GM23248 (cell line): ENCODE data around the gene HMCN1. TPM values are rescaled to one million over a fixed set of nuclear protein-coding genes. Genes with fewer than 3 reads are reported as not detected.
A peak's percentile ranks its signal among the peaks of the same experiment; 100 is the strongest.

Experiments used
- DNase-seq: peaks from one replicate; pipeline ENCODE4 v3.0.0-alpha.2; 2015
- H2AFZ ChIP-seq: fragments of 200-600 bp; sonication (generic); 2 replicates; pipeline ENCODE4 v1.6.1; 2016; ENCODE audit warnings: antibody characterized with exemption
- H3F3A ChIP-seq: fragments of 200-600 bp; sonication (generic); 2 replicates; pipeline ENCODE4 v1.6.1; 2016; ENCODE audit warnings: mild to moderate bottlenecking, antibody characterized with exemption, mixed run types; ENCODE audit not compliant: insufficient read depth
- H3K27ac ChIP-seq: fragments of 200-600 bp; sonication (generic); 2 replicates; pipeline ENCODE4 v1.5.1; 2016; ENCODE audit warnings: mild to moderate bottlenecking
- H3K27me3 ChIP-seq: fragments of 200-600 bp; sonication (generic); replicated peaks from 2 replicates; pipeline ENCODE4 v1.6.1; 2016; ENCODE audit warnings: mild to moderate bottlenecking; ENCODE audit not compliant: insufficient read depth
- H3K36me3 ChIP-seq: fragments of 200-600 bp; sonication (generic); 2 replicates; pipeline ENCODE4 v1.6.1; 2016; ENCODE audit warnings: low read depth, mild to moderate bottlenecking
- H3K4me1 ChIP-seq: fragments of 200-600 bp; sonication (generic); 2 replicates; pipeline ENCODE4 v1.6.1; 2016; ENCODE audit warnings: mild to moderate bottlenecking; ENCODE audit not compliant: insufficient read depth
- H3K4me2 ChIP-seq: fragments of 200-600 bp; sonication (generic); one replicate; pipeline ENCODE4 v1.6.1; 2016; ENCODE audit warnings: mild to moderate bottlenecking; ENCODE audit not compliant: unreplicated experiment
- H3K4me3 ChIP-seq: fragments of 200-600 bp; sonication (generic); 2 replicates; pipeline ENCODE4 v1.5.1; 2016; ENCODE audit warnings: mild to moderate bottlenecking
- H3K79me2 ChIP-seq: fragments of 200-600 bp; sonication (generic); 2 replicates; pipeline ENCODE4 v1.6.1; 2016; ENCODE audit warnings: mild to moderate bottlenecking; ENCODE audit not compliant: insufficient read depth
- H3K9ac ChIP-seq: fragments of 200-600 bp; sonication (generic); 2 replicates; pipeline ENCODE4 v1.6.1; 2016; ENCODE audit warnings: mild to moderate bottlenecking
- H3K9me2 ChIP-seq: fragments of 200-600 bp; sonication (generic); 2 replicates; pipeline ENCODE4 v1.6.1; 2016; ENCODE audit warnings: mixed run types, mild to moderate bottlenecking, moderate library complexity; ENCODE audit not compliant: insufficient read depth
- H3K9me3 ChIP-seq: fragments of 200-600 bp; sonication (generic); one replicate; pipeline ENCODE4 v1.6.1; 2017; ENCODE audit warnings: low read depth
- H4K20me1 ChIP-seq: fragments of 200-600 bp; sonication (generic); 2 replicates; pipeline ENCODE4 v1.6.0; 2016; ENCODE audit not compliant: insufficient read depth
- EZH2 ChIP-seq: fragments of 200-600 bp; sonication (generic); IDR thresholded peaks from 2 replicates; pipeline ENCODE4 v1.6.1; 2018; ENCODE audit warnings: antibody characterized with exemption, mild to moderate bottlenecking; ENCODE audit not compliant: insufficient read depth, poor library complexity, severe bottlenecking
- EZH2phosphoT487 ChIP-seq: fragments of 200-600 bp; sonication (generic); IDR thresholded peaks from 2 replicates; pipeline ENCODE4 v1.6.1; 2018; ENCODE audit warnings: antibody characterized with exemption, moderate library complexity, mild to moderate bottlenecking, low read depth; ENCODE audit not compliant: insufficient read depth
- WGBS, 2 experiments: methylation state at CpG; one replicate each; pipeline ENCODE4 v1.1.6; 2015 to 2017; ENCODE audit warnings: low lambda C conversion rate in 2 of 2, low coverage in 1 of 2; ENCODE audit errors: missing lambda C conversion rate in 2 of 2; 5-methylcytosine and 5-hydroxymethylcytosine counted together
- in situ Hi-C: fragments of 300-500 bp; cut with MboI; formaldehyde crosslinking; loops from 2 replicates; pipeline ENCODE4 v1.15.0; 2020
- polyA plus RNA-seq: library from polyadenylated mRNA; unstranded; fragments of >200 nt; fragmentation: Nextera tagmentation; extraction: Ambion mirVana; gene quantifications from 2 replicates; pipeline ENCODE4 v1.2.1, GENCODE V29; 2016
- total RNA-seq: library from RNA; depleted of rRNA; stranded (reverse); fragments of >200 nt; shearing (Covaris generic); gene quantifications from 2 replicates; pipeline ENCODE4 v1.2.3, GENCODE V29; 2014

Gene HMCN1
- total and polyA plus RNA-seq, 2 experiments from 2014 or later, result 1.8 to 5.2 TPM

DNA sequence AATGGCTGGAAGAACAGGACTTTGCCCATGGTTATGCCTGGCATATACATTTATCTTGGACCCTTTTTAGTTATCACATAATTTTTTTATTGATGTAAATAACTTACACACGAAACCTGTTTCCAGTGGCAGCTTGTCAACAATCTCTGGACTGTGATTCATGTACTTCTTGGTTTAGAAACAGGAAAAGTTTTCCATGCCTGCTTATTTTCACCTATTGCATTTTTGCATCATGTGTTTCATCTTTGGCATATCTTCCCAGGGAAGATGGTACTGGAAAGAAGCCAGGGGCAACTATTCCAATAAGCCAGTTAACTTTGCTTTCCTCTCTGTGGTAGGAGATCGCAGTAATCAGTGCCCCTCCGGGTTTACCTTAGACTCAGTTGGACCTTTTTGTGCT, 430.6 kb downstream of the HMCN1 start:
- no peak overlapping the region for H3K27ac ChIP-seq
- no peaks in the 10 kb centered on the region for H3K9me2 ChIP-seq
- in situ Hi-C loops, result no loop called here
- H3K9me3 ChIP-seq, result no peaks in the 10 kb centered on the region
- H3K79me2 ChIP-seq, result no peaks in the 10 kb centered on the region
- H3K9ac ChIP-seq, result no peak overlapping the region
- no peak overlapping the region for H3K4me3 ChIP-seq
- no peaks in the 10 kb centered on the region for H4K20me1 ChIP-seq
- H3K36me3 ChIP-seq, result no peaks in the 10 kb centered on the region
- no peak for DNase-seq
- H3K27me3 ChIP-seq, result no peaks in the 10 kb centered on the region
- TF ChIP-seq EZH2 (no peak), EZH2phosphoT487 (no peak)
- 90 to 96% methylated on average over 3 of the region's 3 CpGs for WGBS, 2 experiments
- H3K4me2 ChIP-seq, result no peak overlapping the region
- peaks cover 6% of the 10 kb centered on the region; the same call in 1 of the 2 replicates for H3F3A ChIP-seq
- peaks cover 14% of the 10 kb centered on the region; the same call in 1 of the 2 replicates for H3K4me1 ChIP-seq
- H2AFZ ChIP-seq, result no peak overlapping the region

DNA sequence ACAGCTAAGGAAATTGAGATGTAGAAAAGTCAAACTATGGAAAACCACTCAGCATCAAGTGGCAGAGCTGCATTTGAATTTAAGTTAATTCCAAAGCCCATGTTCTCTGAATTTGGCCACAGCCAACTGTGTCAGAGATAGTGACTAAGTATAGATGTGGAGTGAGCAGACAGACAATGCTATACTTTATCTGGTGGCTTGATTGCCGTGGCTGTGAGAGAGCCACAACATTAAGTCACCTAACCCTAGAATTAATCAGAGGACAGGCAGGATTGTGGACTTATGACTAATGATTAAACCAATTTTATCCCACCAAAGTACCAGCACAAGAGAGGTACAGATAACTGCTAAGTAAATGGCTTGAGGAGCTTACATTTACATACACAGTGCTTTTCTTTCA, 431.1 kb downstream of the HMCN1 start:
- TF ChIP-seq EZH2phosphoT487 (no peak), EZH2 (no peak)
- in situ Hi-C loops, result no loop called here

DNA sequence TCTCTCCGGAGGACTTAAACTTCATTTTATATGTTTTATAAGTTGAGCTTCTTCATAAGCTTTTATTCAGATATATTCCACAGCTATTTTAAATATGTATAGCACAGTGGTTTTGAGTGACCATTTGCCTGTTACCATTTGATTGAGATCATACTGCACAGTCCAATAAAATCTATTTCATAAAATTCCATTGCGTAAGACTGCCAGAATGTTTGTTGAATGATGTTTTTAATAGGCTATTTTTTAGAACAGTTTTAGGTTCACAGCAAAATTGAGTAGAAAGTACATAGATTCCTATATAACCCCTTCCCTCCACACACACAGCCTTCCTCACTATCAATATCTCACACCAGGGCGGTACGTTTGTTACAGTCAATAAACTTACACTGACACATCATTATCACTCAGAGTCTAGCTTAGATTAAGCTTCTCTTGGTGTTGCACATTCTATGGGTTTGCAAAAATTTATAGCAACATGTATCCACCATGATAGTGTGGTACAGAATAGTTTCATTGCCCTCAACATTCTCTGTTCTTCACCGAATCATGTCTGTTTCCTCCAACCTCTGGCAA, 433.0 kb downstream of the HMCN1 start:
- H2AFZ ChIP-seq, result no peak overlapping the region
- H4K20me1 ChIP-seq, result no peaks in the 10 kb centered on the region
- no peaks in the 10 kb centered on the region for H3K9me3 ChIP-seq
- H3K27me3 ChIP-seq, result no peaks in the 10 kb centered on the region
- TF ChIP-seq EZH2phosphoT487, result no peak
- TF ChIP-seq EZH2, result no peak
- H3K4me3 ChIP-seq, result no peak overlapping the region
- no peak overlapping the region for H3K27ac ChIP-seq
- no peaks in the 10 kb centered on the region for H3K36me3 ChIP-seq
- no peak overlapping the region for H3K9ac ChIP-seq
- 96 to 97% methylated on average over 5 of the region's 5 CpGs for WGBS, 2 experiments
- in situ Hi-C loops, result no loop called here
- H3F3A ChIP-seq, result peaks cover 6% of the 10 kb centered on the region; the same call in 1 of the 2 replicates
- H3K79me2 ChIP-seq, result no peaks in the 10 kb centered on the region
- no peaks in the 10 kb centered on the region for H3K9me2 ChIP-seq
- DNase-seq, result no peak
- no peak overlapping the region for H3K4me2 ChIP-seq
- H3K4me1 ChIP-seq, result peaks cover 14% of the 10 kb centered on the region; the same call in 1 of the 2 replicates

More for the DNA sequence above, 431.1 kb downstream of the HMCN1 start:
- peak; percentile 42 for DNase-seq
- Histone ChIP-seq H3K27ac (no peak overlapping the region), H3K9ac (no peak overlapping the region), H3K4me2 (no peak overlapping the region), H3K27me3 (no peaks in the 10 kb centered on the region), H3K36me3 (no peaks in the 10 kb centered on the region), H3K9me3 (no peaks in the 10 kb centered on the region), H3K4me1 (peaks cover 14% of the 10 kb centered on the region; the same call in 1 of the 2 replicates), H3K9me2 (no peaks in the 10 kb centered on the region), H3K79me2 (no peaks in the 10 kb centered on the region), H3K4me3 (no peak overlapping the region), H2AFZ (no peak overlapping the region), H4K20me1 (no peaks in the 10 kb centered on the region), H3F3A (peaks cover 6% of the 10 kb centered on the region; the same call in 1 of the 2 replicates)
- WGBS, 2 experiments, result 22 to 24% methylated on average over 1 of the region's 1 CpG

DNA sequence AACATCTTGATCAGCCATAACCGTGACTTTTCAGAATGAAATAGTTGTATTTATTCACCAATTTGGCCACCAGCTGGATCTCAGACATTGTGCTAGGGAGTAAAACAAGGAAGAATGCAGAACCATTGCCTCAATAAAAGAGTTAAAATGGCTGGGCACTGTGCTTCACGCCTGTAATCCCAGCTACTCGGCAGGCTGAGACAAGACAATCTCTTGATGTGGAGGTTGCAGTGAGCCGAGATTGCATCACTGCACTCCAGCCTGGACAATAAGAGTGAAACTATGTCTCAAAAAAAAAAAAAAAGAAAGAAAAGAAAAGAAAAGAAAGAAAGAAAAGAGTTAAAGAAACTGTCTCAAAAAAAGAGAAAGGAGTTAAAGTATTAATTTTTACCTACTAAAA, 441.4 kb downstream of the HMCN1 start:
- Histone ChIP-seq H3K36me3 (no peaks in the 10 kb centered on the region), H3K4me3 (no peak overlapping the region), H3K79me2 (no peaks in the 10 kb centered on the region), H3K9ac (0 out of 2 replicates have a peak overlapping the region, but pooled peaks have one; percentile 3), H3K9me2 (no peaks in the 10 kb centered on the region), H3K27me3 (no peaks in the 10 kb centered on the region), H3K9me3 (no peaks in the 10 kb centered on the region), H3K27ac (peak overlapping the region; percentile 14; the same call in 1 of the 2 replicates), H4K20me1 (no peaks in the 10 kb centered on the region), H3K4me2 (peak overlapping the region; percentile 64), H3F3A (0 out of 2 replicates have a peak, but pooled peaks cover 6% of the 10 kb centered on the region), H2AFZ (peak overlapping the region; percentile 74), H3K4me1 (peaks cover 18% of the 10 kb centered on the region)
- DNase-seq, result peak; percentile 55
- in situ Hi-C loops, result no loop called here
- no peak for TF ChIP-seq EZH2
- TF ChIP-seq EZH2phosphoT487, result no peak
- WGBS, 2 experiments, result 20% methylated on average over 4 of the region's 4 CpGs
